Neural cell (in vitro differentiated cells): ENCODE measurements around the gene CHST8. TPM values are rescaled to one million over a fixed set of nuclear protein-coding genes. Genes with fewer than 3 reads are reported as not detected.

Experiments
- H2AFZ ChIP-seq: fragments of 200-600, 300-800 bp; sonication (generic), shearing (Covaris generic); 2 replicates; pipeline ENCODE4 v1.6.0; 2014; ENCODE audit warnings: low read depth, mild to moderate bottlenecking, antibody characterized with exemption, low read length, moderate library complexity
- H3F3A ChIP-seq: fragments of 200-600 bp; shearing (Covaris generic); 2 replicates; pipeline ENCODE4 v1.6.1; 2016; ENCODE audit warnings: mild to moderate bottlenecking, moderate library complexity, mixed read lengths, antibody characterized with exemption, low read length; ENCODE audit not compliant: insufficient read depth, poor library complexity, severe bottlenecking
- H3K27ac ChIP-seq: fragments of 200-600, 300-800 bp; sonication (generic), shearing (Covaris generic); 2 replicates; pipeline ENCODE4 v1.5.1; 2014; ENCODE audit warnings: mild to moderate bottlenecking, low read length, moderate library complexity
- H3K27me3 ChIP-seq: fragments of 300-800, 200-600 bp; sonication (generic), shearing (Covaris generic); 2 replicates; pipeline ENCODE4 v1.6.0; 2014; ENCODE audit warnings: mild to moderate bottlenecking, low read depth, low read length, moderate library complexity; ENCODE audit not compliant: insufficient read depth
- H3K36me3 ChIP-seq: fragments of 300-800, 200-600 bp; sonication (generic), shearing (Covaris generic); 2 replicates; pipeline ENCODE4 v1.5.1; 2014; ENCODE audit warnings: mild to moderate bottlenecking, antibody characterized with exemption, low read length, moderate library complexity; ENCODE audit not compliant: insufficient read depth
- H3K4me2 ChIP-seq: fragments of 300-800, 200-600 bp; sonication (generic), shearing (Covaris generic); 2 replicates; pipeline ENCODE4 v1.6.0; 2014; ENCODE audit warnings: mild to moderate bottlenecking, low read length
- H3K4me3 ChIP-seq: fragments of 300-800, 200-600 bp; sonication (generic), shearing (Covaris generic); 2 replicates; pipeline ENCODE4 v1.5.1; 2014; ENCODE audit warnings: mild to moderate bottlenecking, low read length, moderate library complexity
- H3K79me2 ChIP-seq: fragments of 200-600 bp; shearing (Covaris generic); replicated peaks from 2 replicates; pipeline ENCODE4 v1.6.0; 2014; ENCODE audit warnings: mild to moderate bottlenecking, low read length, moderate library complexity; ENCODE audit not compliant: insufficient read depth
- H3K9ac ChIP-seq: fragments of 300-800, 200-600 bp; sonication (generic), shearing (Covaris generic); 2 replicates; pipeline ENCODE4 v1.6.1; 2016; ENCODE audit warnings: mild to moderate bottlenecking, low read length, mixed read lengths
- H3K9me2 ChIP-seq: fragments of 200-600 bp; shearing (Covaris generic); 2 replicates; pipeline ENCODE4 v1.6.1; 2016; ENCODE audit warnings: mild to moderate bottlenecking, low read length, mixed read lengths; ENCODE audit not compliant: insufficient read depth
- H3K9me3 ChIP-seq: fragments of 200-600, 300-800 bp; sonication (generic), shearing (Covaris generic); 2 replicates; pipeline ENCODE4 v1.6.1; 2016; ENCODE audit warnings: mild to moderate bottlenecking, mixed run types, low read length, moderate library complexity, mixed read lengths
- H4K20me1 ChIP-seq: fragments of 200-600 bp; shearing (Covaris generic); 2 replicates; pipeline ENCODE4 v1.6.1; 2016; ENCODE audit warnings: mild to moderate bottlenecking, mixed run types; ENCODE audit not compliant: insufficient read depth
- EP300 ChIP-seq: fragments of 450-650 bp; conservative IDR thresholded peaks from 2 replicates; pipeline ENCODE4 v1.6.1; 2014; ENCODE audit warnings: antibody characterized with exemption, mild to moderate bottlenecking, moderate library complexity; ENCODE audit not compliant: poor library complexity, severe bottlenecking
- EZH2 ChIP-seq: fragments of 200-600, 300-800 bp; shearing (Covaris generic), sonication (generic); IDR thresholded peaks from 2 replicates; pipeline ENCODE4 v1.6.1; 2014; ENCODE audit warnings: antibody characterized with exemption, low read length, borderline replicate concordance, mild to moderate bottlenecking; ENCODE audit not compliant: insufficient read depth, poor library complexity, severe bottlenecking
- MXI1 ChIP-seq: fragments of 450-650 bp; conservative IDR thresholded peaks from 2 replicates; pipeline ENCODE4 v1.6.1; 2014; ENCODE audit warnings: antibody characterized with exemption, mild to moderate bottlenecking; ENCODE audit not compliant: poor library complexity, severe bottlenecking
- POLR2AphosphoS5 ChIP-seq: IDR thresholded peaks from 2 replicates; pipeline ENCODE4 v1.6.1; 2012
- RAD21 ChIP-seq: fragments of 450-650 bp; conservative IDR thresholded peaks from 2 replicates; pipeline ENCODE4 v1.6.1; 2014; ENCODE audit warnings: antibody characterized with exemption, mild to moderate bottlenecking, moderate library complexity
- SMC3 ChIP-seq: fragments of 450-650 bp; conservative IDR thresholded peaks from 2 replicates; pipeline ENCODE4 v1.6.1; 2014; ENCODE audit warnings: antibody characterized with exemption, mild to moderate bottlenecking, moderate library complexity; ENCODE audit not compliant: poor library complexity
- TAF1 ChIP-seq: IDR thresholded peaks from 2 replicates; pipeline ENCODE4 v1.6.1; 2012; ENCODE audit warnings: low read depth
- polyA plus RNA-seq: library from polyadenylated mRNA; depleted of rRNA; stranded (reverse); fragments of >200 nt; gene quantifications from 2 replicates; pipeline ENCODE4 v1.2.3, GENCODE V29; 2014
- TF ChIP-seq, protein P1 (sequence below): IDR thresholded peaks from 2 replicates; pipeline ENCODE4 v1.6.1; 2012; ENCODE audit warnings: borderline replicate concordance
- TF ChIP-seq, protein P2 (sequence below): fragments of 450-650 bp; IDR thresholded peaks from 2 replicates; pipeline ENCODE4 v1.5.1; 2014; ENCODE audit warnings: antibody characterized with exemption, mild to moderate bottlenecking, moderate library complexity; ENCODE audit not compliant: poor library complexity, severe bottlenecking

CHST8 gene
- polyA plus RNA-seq, 1 donor from 2014 or later: 7.1 TPM

GRCh38 chr19:33785795-33786194 is 164.0 kb downstream of the CHST8 start:
- no peaks in the 10 kb centered on the region for H3K79me2 ChIP-seq
- TF ChIP-seq EP300 (no peak), MXI1 (no peak), POLR2AphosphoS5 (no peak), RAD21 (no peak), TAF1 (no peak), SMC3 (no peak), EZH2 (no peak)
- TF ChIP-seq, protein P1, sequence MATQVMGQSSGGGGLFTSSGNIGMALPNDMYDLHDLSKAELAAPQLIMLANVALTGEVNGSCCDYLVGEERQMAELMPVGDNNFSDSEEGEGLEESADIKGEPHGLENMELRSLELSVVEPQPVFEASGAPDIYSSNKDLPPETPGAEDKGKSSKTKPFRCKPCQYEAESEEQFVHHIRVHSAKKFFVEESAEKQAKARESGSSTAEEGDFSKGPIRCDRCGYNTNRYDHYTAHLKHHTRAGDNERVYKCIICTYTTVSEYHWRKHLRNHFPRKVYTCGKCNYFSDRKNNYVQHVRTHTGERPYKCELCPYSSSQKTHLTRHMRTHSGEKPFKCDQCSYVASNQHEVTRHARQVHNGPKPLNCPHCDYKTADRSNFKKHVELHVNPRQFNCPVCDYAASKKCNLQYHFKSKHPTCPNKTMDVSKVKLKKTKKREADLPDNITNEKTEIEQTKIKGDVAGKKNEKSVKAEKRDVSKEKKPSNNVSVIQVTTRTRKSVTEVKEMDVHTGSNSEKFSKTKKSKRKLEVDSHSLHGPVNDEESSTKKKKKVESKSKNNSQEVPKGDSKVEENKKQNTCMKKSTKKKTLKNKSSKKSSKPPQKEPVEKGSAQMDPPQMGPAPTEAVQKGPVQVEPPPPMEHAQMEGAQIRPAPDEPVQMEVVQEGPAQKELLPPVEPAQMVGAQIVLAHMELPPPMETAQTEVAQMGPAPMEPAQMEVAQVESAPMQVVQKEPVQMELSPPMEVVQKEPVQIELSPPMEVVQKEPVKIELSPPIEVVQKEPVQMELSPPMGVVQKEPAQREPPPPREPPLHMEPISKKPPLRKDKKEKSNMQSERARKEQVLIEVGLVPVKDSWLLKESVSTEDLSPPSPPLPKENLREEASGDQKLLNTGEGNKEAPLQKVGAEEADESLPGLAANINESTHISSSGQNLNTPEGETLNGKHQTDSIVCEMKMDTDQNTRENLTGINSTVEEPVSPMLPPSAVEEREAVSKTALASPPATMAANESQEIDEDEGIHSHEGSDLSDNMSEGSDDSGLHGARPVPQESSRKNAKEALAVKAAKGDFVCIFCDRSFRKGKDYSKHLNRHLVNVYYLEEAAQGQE: no peak
- TF ChIP-seq, protein P2, sequence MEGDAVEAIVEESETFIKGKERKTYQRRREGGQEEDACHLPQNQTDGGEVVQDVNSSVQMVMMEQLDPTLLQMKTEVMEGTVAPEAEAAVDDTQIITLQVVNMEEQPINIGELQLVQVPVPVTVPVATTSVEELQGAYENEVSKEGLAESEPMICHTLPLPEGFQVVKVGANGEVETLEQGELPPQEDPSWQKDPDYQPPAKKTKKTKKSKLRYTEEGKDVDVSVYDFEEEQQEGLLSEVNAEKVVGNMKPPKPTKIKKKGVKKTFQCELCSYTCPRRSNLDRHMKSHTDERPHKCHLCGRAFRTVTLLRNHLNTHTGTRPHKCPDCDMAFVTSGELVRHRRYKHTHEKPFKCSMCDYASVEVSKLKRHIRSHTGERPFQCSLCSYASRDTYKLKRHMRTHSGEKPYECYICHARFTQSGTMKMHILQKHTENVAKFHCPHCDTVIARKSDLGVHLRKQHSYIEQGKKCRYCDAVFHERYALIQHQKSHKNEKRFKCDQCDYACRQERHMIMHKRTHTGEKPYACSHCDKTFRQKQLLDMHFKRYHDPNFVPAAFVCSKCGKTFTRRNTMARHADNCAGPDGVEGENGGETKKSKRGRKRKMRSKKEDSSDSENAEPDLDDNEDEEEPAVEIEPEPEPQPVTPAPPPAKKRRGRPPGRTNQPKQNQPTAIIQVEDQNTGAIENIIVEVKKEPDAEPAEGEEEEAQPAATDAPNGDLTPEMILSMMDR: no peak
- no peak overlapping the region for H2AFZ ChIP-seq

DNA sequence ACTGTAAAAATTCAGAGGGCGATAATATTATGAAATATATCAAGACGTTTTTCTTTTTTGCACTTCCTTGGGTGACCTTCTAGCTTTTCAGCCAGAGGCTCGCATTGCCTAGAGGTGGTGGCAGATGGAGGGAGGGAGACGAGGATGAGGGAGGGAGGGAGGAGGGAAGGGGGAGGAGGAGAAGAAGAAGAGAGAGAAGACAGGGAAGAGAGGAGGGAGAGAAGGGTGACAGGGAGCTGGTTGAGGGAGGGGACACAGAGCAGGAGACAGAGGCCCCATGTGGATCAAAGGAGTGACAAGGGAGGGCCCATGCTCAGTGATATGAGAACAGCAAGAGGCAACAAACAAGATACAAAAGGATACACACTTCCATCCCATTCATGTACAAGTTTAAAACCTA is 166.9 kb downstream of the CHST8 start:
- no peak for TF ChIP-seq EZH2
- TF ChIP-seq MXI1: no peak
- no peak for TF ChIP-seq POLR2AphosphoS5
- TF ChIP-seq, protein P2: no peak
- TF ChIP-seq, protein P1: no peak
- no peak for TF ChIP-seq TAF1
- TF ChIP-seq RAD21: no peak
- TF ChIP-seq SMC3: no peak
- TF ChIP-seq EP300: no peak
- H3K9me2 ChIP-seq: no peaks in the 10 kb centered on the region
- no peaks in the 10 kb centered on the region for H4K20me1 ChIP-seq
- H3K36me3 ChIP-seq: no peaks in the 10 kb centered on the region
- no peaks in the 10 kb centered on the region for H3K79me2 ChIP-seq
- no peaks in the 10 kb centered on the region for H3K9me3 ChIP-seq
- H3K9ac ChIP-seq: no peak overlapping the region
- no peak overlapping the region for H3K4me2 ChIP-seq
- no peak overlapping the region for H3K27ac ChIP-seq
- H3K4me3 ChIP-seq: no peak overlapping the region
- H3K27me3 ChIP-seq: no peaks in the 10 kb centered on the region
- H2AFZ ChIP-seq: no peak overlapping the region
- H3F3A ChIP-seq: no peaks in the 10 kb centered on the region

More at GRCh38 chr19:33785795-33786194, 164.0 kb downstream of the CHST8 start:
- Histone ChIP-seq H3K4me3 (no peak overlapping the region), H3K36me3 (no peaks in the 10 kb centered on the region), H3K27ac (no peak overlapping the region), H4K20me1 (no peaks in the 10 kb centered on the region), H3F3A (no peaks in the 10 kb centered on the region), H3K9me3 (no peaks in the 10 kb centered on the region), H3K27me3 (no peaks in the 10 kb centered on the region), H3K9ac (no peak overlapping the region), H3K4me2 (no peak overlapping the region), H3K9me2 (no peaks in the 10 kb centered on the region)
